LNCaP clone FGC (cell line): Measurements from ENCODE around the gene MLEC.

Experiments
- DNase-seq: peaks from one replicate; pipeline ENCODE4 v3.0.0-alpha.2; 2011; ENCODE audit warnings: low read depth
- H3K4me3 ChIP-seq: 2 replicates; pipeline ENCODE4 v1.5.1; 2011; ENCODE audit warnings: mild to moderate bottlenecking, low read depth, low read length, control low read depth
- CTCF ChIP-seq: IDR thresholded peaks from 2 replicates; pipeline ENCODE4 v1.5.1; 2012; ENCODE audit warnings: mild to moderate bottlenecking; ENCODE audit not compliant: control insufficient read depth, insufficient read depth; ENCODE audit errors: extremely low read depth

MLEC gene

GRCh38 chr12:120670667-120671066 is 16.3 kb upstream of the MLEC start:
- TF ChIP-seq CTCF, result no peak
- DNase-seq, result no peak
- no peak overlapping the region for H3K4me3 ChIP-seq

- no peak overlapping the region for H3K4me3 ChIP-seq
- TF ChIP-seq CTCF, result no peak
- DNase-seq, result no peak
Observed at GRCh38 chr12:120674097-120674636, 12.8 kb upstream of the MLEC start.

- DNase-seq, result no peak
- no peak overlapping the region for H3K4me3 ChIP-seq
- no peak for TF ChIP-seq CTCF
Observed at GRCh38 chr12:120677765-120678473, 9.0 kb upstream of the MLEC start.

DNA sequence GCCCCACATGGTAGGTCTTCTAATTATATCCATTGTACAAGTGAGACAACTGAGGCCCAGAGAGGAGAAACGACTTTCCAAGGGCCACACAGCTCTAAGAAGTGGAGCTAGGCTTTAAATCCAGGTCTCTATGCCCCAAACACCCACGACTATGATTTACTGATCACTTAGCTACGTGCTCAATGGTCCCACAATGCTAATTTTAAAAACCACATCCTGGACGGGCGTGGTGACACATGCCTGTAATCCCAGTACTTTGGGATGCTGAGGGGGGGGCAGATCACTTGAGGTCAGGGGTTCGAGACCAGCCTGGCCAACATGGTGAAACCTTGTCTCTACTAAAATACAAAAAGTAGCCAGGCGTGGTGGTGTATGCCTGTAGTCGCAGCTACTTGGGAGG is 8.4 kb upstream of the MLEC start:
- no peak for TF ChIP-seq CTCF
- no peak overlapping the region for H3K4me3 ChIP-seq
- DNase-seq, result no peak

- H3K4me3 ChIP-seq, result no peak overlapping the region
- TF ChIP-seq CTCF, result no peak
- DNase-seq, result no peak
Observed at GRCh38 chr12:120680165-120680738, 6.7 kb upstream of the MLEC start.

DNA sequence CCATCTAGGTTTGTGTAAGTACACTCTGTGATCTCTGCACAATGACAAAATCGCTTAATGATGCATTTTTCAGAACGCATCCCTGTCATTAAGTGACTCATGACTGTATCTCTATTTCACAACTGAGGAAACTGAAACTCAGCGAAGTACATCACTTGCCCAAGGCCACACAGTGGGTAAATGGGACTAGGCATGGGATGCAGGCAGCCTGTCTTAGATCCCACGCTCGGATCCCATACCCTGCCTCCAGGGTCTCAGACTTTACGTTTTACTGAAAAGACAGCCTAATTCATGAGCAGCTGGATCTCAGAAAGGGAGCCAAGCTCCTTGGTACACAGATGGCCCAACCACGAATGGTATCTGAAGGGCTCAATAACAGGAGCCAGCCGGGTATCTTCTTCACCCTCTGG is 2.4 kb upstream of the MLEC start:
- DNase-seq, result no peak
- no peak overlapping the region for H3K4me3 ChIP-seq
- TF ChIP-seq CTCF, result no peak
